GM12872 (cell line): ENCODE results near the gene SDK2.

Source experiments
- TF ChIP-seq, protein P1 (sequence below): IDR thresholded peaks from 3 replicates; pipeline ENCODE4 v1.5.1; 2011; ENCODE audit warnings: low read depth, mild to moderate bottlenecking, low read length, moderate library complexity; ENCODE audit not compliant: insufficient read depth

The SDK2 gene

GRCh38 chr17:73453090-73453489 is 191.2 kb downstream of the SDK2 start:
- TF ChIP-seq, protein P1, sequence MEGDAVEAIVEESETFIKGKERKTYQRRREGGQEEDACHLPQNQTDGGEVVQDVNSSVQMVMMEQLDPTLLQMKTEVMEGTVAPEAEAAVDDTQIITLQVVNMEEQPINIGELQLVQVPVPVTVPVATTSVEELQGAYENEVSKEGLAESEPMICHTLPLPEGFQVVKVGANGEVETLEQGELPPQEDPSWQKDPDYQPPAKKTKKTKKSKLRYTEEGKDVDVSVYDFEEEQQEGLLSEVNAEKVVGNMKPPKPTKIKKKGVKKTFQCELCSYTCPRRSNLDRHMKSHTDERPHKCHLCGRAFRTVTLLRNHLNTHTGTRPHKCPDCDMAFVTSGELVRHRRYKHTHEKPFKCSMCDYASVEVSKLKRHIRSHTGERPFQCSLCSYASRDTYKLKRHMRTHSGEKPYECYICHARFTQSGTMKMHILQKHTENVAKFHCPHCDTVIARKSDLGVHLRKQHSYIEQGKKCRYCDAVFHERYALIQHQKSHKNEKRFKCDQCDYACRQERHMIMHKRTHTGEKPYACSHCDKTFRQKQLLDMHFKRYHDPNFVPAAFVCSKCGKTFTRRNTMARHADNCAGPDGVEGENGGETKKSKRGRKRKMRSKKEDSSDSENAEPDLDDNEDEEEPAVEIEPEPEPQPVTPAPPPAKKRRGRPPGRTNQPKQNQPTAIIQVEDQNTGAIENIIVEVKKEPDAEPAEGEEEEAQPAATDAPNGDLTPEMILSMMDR: no peak

DNA sequence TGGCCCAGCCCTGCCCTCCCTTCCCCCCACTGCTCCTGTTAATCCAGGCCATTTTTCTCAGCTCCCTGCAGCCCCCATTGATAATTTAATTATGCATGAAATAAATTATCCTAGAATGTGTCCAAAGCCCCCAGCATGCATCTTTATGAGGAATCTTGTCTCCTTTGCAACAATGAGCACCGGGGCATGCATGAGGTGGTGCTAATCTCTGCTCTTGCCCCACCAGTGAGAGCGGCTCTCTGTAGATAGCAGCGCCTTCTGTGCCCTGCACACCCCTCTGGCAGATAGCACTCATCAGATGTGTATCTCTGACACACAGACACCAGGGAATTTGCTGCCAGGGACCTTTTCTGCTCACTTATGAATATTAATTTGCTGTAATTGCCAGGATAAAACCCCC is 192.2 kb downstream of the SDK2 start:
- TF ChIP-seq, protein P1: no peak

- TF ChIP-seq, protein P1: no peak
These were observed 196.9 kb downstream of the SDK2 start for GRCh38 chr17:73447319-73447718.

DNA sequence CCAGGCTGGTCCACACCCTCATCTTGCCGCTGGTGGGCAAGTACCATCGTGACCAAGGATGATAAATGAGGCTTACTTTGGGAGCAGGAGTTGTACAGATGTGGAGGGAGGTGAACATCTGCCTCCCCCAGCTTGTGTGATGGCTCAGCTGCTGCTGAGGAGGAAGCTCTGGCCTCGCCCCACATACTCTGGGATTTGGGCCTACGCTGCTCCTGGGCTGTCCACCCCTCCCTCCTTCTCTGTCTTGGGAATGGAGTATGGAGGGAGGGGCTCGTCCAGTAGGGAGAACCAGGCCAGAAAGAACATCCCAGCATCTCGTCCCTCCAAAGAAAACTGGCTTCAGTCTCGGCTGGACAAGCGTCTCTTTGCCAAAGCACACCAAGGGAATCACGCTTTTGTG is 197.6 kb downstream of the SDK2 start:
- TF ChIP-seq, protein P1: no peak

DNA sequence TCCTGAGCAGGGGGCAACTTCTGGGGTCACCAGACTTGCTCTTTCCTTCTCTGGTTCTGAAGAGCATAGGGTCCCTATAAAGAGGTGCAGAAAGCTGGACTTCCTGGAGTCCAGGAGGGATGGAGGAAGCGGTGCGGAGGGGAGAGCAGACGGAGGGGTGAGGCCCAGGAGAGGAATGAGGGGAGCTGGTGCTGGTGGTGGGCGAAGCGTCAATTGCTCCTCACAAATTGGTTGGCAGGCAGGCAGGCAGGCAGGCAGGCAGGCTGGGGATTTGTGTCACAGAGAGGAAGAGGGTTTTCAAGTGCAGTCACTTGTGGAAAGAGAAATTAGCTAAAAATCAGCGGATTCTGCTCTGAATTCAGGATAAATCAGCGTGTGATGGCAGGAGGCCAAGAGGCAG is 198.8 kb downstream of the SDK2 start:
- TF ChIP-seq, protein P1: no peak

DNA sequence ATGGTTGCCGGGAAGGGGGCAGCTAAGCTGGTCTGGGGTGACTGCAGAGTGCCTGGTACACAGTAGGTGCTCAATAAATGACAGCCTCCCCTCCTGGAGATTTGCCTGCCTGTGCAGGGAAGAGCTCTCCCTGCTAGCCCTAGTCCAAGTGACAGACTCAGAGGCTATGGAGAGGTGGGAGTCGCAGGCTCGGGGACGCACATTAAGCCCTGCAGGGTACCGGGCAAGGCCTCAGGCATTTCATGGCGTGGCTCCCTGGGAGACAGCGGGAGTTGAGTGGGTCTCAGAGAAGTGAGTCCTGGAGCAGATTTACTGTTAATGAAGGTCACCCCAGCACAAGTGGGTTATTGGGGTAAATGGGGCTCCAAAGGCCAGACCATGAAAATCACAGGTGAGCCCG is 200.2 kb downstream of the SDK2 start:
- TF ChIP-seq, protein P1: no peak

GRCh38 chr17:73439597-73439996 is 204.6 kb downstream of the SDK2 start:
- TF ChIP-seq, protein P1: no peak

DNA sequence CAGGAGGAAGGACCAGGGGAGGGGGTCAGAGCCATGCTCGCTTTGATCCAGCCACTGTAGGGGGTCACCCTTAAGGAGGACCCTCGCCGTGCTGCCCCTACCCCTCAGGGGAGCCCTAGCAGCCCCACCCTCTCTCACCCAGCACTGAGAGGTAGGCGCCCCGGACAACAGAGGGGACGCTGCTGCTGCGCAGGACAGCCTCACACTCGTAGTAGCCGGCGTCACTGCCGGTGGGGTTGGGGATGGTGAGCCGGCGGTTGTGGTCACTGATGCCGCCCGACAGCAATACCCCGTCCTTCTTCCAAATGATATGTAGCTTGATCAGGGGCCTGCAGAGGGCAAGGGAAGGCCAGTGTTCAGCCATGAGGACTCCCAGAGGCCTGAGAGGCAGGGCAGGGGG is 206.4 kb downstream of the SDK2 start:
- TF ChIP-seq, protein P1: no peak
